CD14-positive monocyte (primary cell): ENCODE data around the gene PSMF1. TPM values are rescaled to one million over a fixed set of nuclear protein-coding genes. Genes with fewer than 3 reads are reported as not detected.

ENCODE experiments used
- DNase-seq, 3 donors: peaks; one replicate each; pipeline ENCODE4 v3.0.0-alpha.2; 2011 to 2022
- H2AFZ ChIP-seq: 2 replicates; pipeline ENCODE4 v1.6.0; 2012; ENCODE audit warnings: mild to moderate bottlenecking, low read depth, low read length, inconsistent platforms; ENCODE audit not compliant: insufficient read depth, poor library complexity, severe bottlenecking
- H3K27ac ChIP-seq, 2 donors: 1 replicate in 1 of 2; 2 replicates in 1 of 2; pipeline ENCODE4 v1.5.1; 2012 to 2013; ENCODE audit warnings: low read length in 2 of 2, control low read depth in 1 of 2, inconsistent platforms in 1 of 2, low read depth in 1 of 2, mild to moderate bottlenecking in 1 of 2
- H3K27me3 ChIP-seq, 2 donors: one replicate each; pipeline versions ENCODE4 v1.6.0 to v1.6.1; 2011 to 2013; ENCODE audit warnings: low read length in 2 of 2; ENCODE audit not compliant: control insufficient read depth in 2 of 2, insufficient read depth in 2 of 2
- H3K36me3 ChIP-seq, 2 donors: replicated peaks in 1 of 2; 1 replicate in 1 of 2; 2 replicates in 1 of 2; pipeline versions ENCODE4 v1.5.1 to v1.6.1; 2012 to 2013; ENCODE audit warnings: low read length in 2 of 2, control low read depth in 1 of 2, inconsistent platforms in 1 of 2, mild to moderate bottlenecking in 1 of 2; ENCODE audit not compliant: insufficient read depth in 2 of 2, control insufficient read depth in 1 of 2
- H3K4me1 ChIP-seq, 2 donors: 1 replicate in 1 of 2; 2 replicates in 1 of 2; pipeline versions ENCODE4 v1.5.1 to v1.6.1; 2012 to 2013; ENCODE audit warnings: low read length in 2 of 2, control low read depth in 1 of 2, inconsistent platforms in 1 of 2, mild to moderate bottlenecking in 1 of 2, moderate library complexity in 1 of 2; ENCODE audit not compliant: insufficient read depth in 2 of 2, control insufficient read depth in 1 of 2
- H3K4me2 ChIP-seq: replicated peaks from 2 replicates; pipeline ENCODE3; 2012; ENCODE audit warnings: low read length, moderate library complexity, mild to moderate bottlenecking; ENCODE audit not compliant: poor library complexity, severe bottlenecking; ENCODE audit errors: extremely low read depth
- H3K4me3 ChIP-seq, 3 experiments: fragments of 200-600 bp in 1 of 3; sonication (generic) in 1 of 3; replicated peaks in 1 of 3; 1 replicate in 2 of 3; 2 replicates in 1 of 3; pipeline ENCODE4 v1.5.1; 2011 to 2013; ENCODE audit warnings: low read length in 3 of 3, mild to moderate bottlenecking in 3 of 3, control low read depth in 2 of 3, low read depth in 2 of 3, inconsistent platforms in 1 of 3, moderate library complexity in 1 of 3
- H3K79me2 ChIP-seq: 2 replicates; pipeline ENCODE4 v1.6.0; 2012; ENCODE audit warnings: mild to moderate bottlenecking, control low read depth, inconsistent platforms, low read length, moderate library complexity; ENCODE audit not compliant: insufficient read depth
- H3K9ac ChIP-seq: 2 replicates; pipeline ENCODE4 v1.6.0; 2017; ENCODE audit warnings: low read length, mild to moderate bottlenecking; ENCODE audit not compliant: insufficient read depth, poor library complexity, severe bottlenecking
- H3K9me3 ChIP-seq, 2 donors: replicated peaks in 1 of 2; 1 replicate in 1 of 2; 2 replicates in 1 of 2; pipeline versions ENCODE4 v1.5.1 to v1.6.1; 2012 to 2013; ENCODE audit warnings: low read length in 2 of 2, control low read depth in 1 of 2; ENCODE audit not compliant: control insufficient read depth in 1 of 2, insufficient read depth in 1 of 2
- H4K20me1 ChIP-seq: 2 replicates; pipeline ENCODE4 v1.6.0; 2012; ENCODE audit warnings: mild to moderate bottlenecking, low read length, control low read depth, moderate library complexity; ENCODE audit not compliant: insufficient read depth
- H3K27ac Mint-ChIP-seq, 7 donors: one replicate each; pipeline ENCODE4 v1.8.0; 2020; ENCODE audit warnings: mild to moderate bottlenecking in 7 of 7, mixed read lengths in 7 of 7, moderate library complexity in 6 of 7, inconsistent platforms in 2 of 7
- H3K27me3 Mint-ChIP-seq, 3 donors: one replicate each; pipeline ENCODE4 v1.8.0; 2021 to 2022; ENCODE audit warnings: low read depth in 3 of 3, mild to moderate bottlenecking in 3 of 3, mixed read lengths in 3 of 3, moderate library complexity in 3 of 3, inconsistent platforms in 1 of 3
- H3K36me3 Mint-ChIP-seq, 2 donors: one replicate each; pipeline ENCODE4 v1.8.0; 2020; ENCODE audit warnings: mixed read lengths in 2 of 2, inconsistent platforms in 1 of 2, mild to moderate bottlenecking in 1 of 2
- H3K4me1 Mint-ChIP-seq: one replicate; pipeline ENCODE4 v1.8.0; 2020; ENCODE audit warnings: mild to moderate bottlenecking, mixed read lengths
- H3K4me3 Mint-ChIP-seq, 2 donors: one replicate each; pipeline ENCODE4 v1.8.0; 2020; ENCODE audit warnings: mild to moderate bottlenecking in 2 of 2, mixed read lengths in 2 of 2, moderate library complexity in 1 of 2
- H3K9me3 Mint-ChIP-seq, 7 donors: one replicate each; pipeline ENCODE4 v1.8.0; 2020 to 2022; ENCODE audit warnings: mixed read lengths in 7 of 7, mild to moderate bottlenecking in 6 of 7, moderate library complexity in 6 of 7, inconsistent platforms in 2 of 7
- CTCF ChIP-seq: fragments of 200-600 bp; IDR thresholded peaks from one replicate; pipeline ENCODE4 v1.8.0; 2022; ENCODE audit warnings: antibody characterized with exemption, mild to moderate bottlenecking
- WGBS: methylation state at CpG from one replicate; pipeline ENCODE4 v1.1.5; 2013; ENCODE audit warnings: missing lambda C conversion rate; ENCODE audit not compliant: insufficient coverage; 5-methylcytosine and 5-hydroxymethylcytosine counted together
- intact Hi-C, 2 donors: fragments of 100-400 bp; cut with micrococcal nuclease; formaldehyde crosslinking; loops; one replicate each; pipeline versions ENCODE4 v1.15.0 to v1.15.1; 2023
- polyA plus RNA-seq, 3 donors: library from polyadenylated mRNA; depleted of rRNA in 1 of 3; unstranded in 2 of 3; stranded (reverse) in 1 of 3; fragments of 300-500 nt in 2 of 3; fragments of >200 nt in 1 of 3; fragmentation: Illumina TruSeq in 2 of 3; gene quantifications; 1 replicate in 2 of 3; 2 replicates in 1 of 3; pipeline ENCODE4 v1.2.3, GENCODE V29; 2012 to 2021

The PSMF1 gene
- polyA plus RNA-seq, 3 donors, result 103 to 349 (median 138) TPM

DNA sequence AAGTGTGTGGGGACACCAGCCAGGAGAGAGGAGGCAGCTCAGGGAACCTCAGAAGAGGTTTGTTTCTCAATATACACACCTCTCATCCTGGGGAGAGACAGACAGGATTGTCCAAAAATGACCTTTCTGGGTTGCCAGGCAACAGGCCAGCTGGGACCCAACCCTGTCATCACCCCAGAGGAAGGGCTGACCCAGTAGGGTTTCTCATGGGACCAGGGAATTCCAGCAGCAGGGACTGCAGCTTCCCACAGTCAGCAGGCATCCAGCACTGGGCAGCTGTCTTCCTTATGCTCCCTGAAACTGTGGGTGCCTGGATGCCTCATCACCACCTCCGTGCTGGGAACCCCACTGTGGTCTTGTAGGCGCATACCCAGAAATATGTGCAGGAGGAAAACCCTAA is 86.2 kb downstream of the PSMF1 start:
- Histone ChIP-seq H2AFZ (no peak overlapping the region), H3K4me2 (no peak overlapping the region), H3K36me3 (no peaks in the 10 kb centered on the region), H3K27me3 (no peaks in the 10 kb centered on the region), H3K9ac (no peak overlapping the region), H3K4me1 (no peaks in the 10 kb centered on the region), H4K20me1 (no peaks in the 10 kb centered on the region), H3K27ac (no peak overlapping the region), H3K79me2 (no peaks in the 10 kb centered on the region), H3K9me3 (no peaks in the 10 kb centered on the region), H3K4me3 (no peak overlapping the region)
- Mint-ChIP-seq H3K36me3 (no peaks in the 10 kb centered on the region), H3K4me3 (no peak overlapping the region), H3K9me3 (no peaks in the 10 kb centered on the region), H3K27me3 (peaks cover 1 to 4% (median 2%) of the 10 kb centered on the region in 3 donors), H3K27ac (no peak overlapping the region), H3K4me1 (peaks cover 5% of the 10 kb centered on the region)
- TF ChIP-seq CTCF, result no peak
- WGBS, result no CpG with 5 or more reads among the region's 2 CpGs
- DNase-seq, result no peak
- intact Hi-C loops, result no loop called here

DNA sequence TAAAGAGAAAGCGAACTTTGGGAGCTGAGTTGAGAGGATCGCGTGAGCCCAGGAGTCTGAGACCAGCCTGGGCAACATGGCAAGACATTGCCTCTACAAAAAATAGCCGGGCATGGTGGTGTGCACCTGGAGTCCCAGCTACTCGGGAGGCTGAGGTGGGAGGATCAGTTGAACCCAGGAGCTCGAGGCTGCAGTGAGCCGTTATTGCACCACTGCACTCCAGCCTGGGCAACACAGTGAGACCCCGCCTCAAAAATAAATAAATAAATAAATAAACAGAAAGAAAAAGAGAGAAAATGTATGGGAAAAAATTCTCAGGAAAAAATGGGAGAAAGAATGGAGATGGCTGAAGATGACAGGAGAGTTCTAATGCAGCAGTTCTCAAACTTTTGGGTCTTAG is 87.4 kb downstream of the PSMF1 start:
- H3K79me2 ChIP-seq, result no peaks in the 10 kb centered on the region
- no peak for TF ChIP-seq CTCF
- Mint-ChIP-seq H3K27ac (no peak overlapping the region), H3K27me3 (peaks cover 1 to 8% (median 2%) of the 10 kb centered on the region in 3 donors), H3K4me3 (no peak overlapping the region), H3K4me1 (peaks cover 5% of the 10 kb centered on the region), H3K36me3 (no peaks in the 10 kb centered on the region), H3K9me3 (no peaks in the 10 kb centered on the region)
- H3K27ac ChIP-seq, result no peak overlapping the region
- no peaks in the 10 kb centered on the region for H3K4me1 ChIP-seq
- H3K4me2 ChIP-seq, result no peak overlapping the region
- intact Hi-C loops, result no loop called here
- no peak overlapping the region for H3K4me3 ChIP-seq
- H3K9ac ChIP-seq, result no peak overlapping the region
- no peak for DNase-seq
- H3K36me3 ChIP-seq, result no peaks in the 10 kb centered on the region
- H3K27me3 ChIP-seq, result no peaks in the 10 kb centered on the region
- H3K9me3 ChIP-seq, result no peaks in the 10 kb centered on the region
- H4K20me1 ChIP-seq, result no peaks in the 10 kb centered on the region
- H2AFZ ChIP-seq, result no peak overlapping the region
- WGBS, result 100% methylated on average over 2 of the region's 8 CpGs
